Endothelial cell of hepatic sinusoid (primary cell): ENCODE data around the gene THRAP3.
"Not testable (repeated sequence)": the region's sequence is repeated elsewhere in the genome, so short reads cannot be mapped to it uniquely, and the experiment has no call there.

Source experiments
- in situ Hi-C: cut with HindIII; loops from 2 replicates; pipeline ENCODE4 v1.10.0; 2017; ENCODE audit warnings: low sequenced_read_pairs

THRAP3 gene

DNA sequence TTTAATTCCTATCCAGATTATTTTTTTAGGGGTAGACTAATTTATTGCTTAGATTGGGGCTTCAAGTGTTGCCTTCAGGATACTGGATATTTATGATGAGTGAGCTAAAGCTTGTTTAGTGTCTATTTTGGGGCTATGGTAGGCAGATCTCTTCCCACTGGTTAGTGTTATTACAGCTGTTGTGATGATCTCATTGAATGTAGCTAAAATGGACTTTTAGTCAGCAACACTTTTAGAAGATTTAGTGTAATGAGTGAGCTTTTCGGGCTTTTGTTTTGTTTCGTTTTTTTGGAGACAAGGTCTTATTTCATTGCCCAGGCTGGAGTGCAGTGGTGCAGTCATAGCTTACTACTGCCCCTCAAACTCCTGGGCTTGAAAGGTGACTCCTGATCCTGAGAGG is 14.2 kb downstream of the THRAP3 start:
- in situ Hi-C loops = no loop called here

DNA sequence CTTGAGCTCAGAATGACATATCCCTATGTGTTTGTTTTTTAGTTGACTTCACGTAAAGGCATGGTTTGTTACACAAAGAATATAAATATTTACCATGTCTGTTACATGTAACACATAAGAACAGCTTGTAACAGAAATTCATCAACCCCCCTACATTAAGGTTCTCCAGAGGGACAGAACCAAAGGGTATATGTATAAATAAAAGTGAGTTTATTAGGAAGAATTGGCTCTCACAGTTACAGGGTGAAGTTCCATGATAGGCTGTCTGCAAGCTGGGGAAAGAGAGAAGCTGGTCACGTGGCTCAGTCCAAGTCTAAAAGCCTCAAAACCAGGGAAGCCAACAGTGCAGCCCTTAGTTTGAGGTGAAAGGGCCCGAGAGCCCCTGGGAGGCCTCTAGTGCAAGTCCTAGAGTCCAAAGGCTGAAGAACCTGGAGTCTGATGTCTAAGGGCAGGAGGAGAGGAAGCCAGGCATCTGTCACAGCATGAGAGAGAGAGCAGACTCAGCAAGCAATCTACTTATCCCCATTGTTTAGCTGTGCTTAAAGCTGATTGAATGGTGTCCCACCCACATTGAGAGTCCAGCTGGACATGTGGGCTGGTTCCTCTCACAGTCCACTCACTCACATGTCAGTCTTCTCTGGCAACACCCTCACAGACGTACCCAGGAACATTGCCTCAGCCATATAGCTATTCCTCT is 15.8 kb downstream of the THRAP3 start:
- in situ Hi-C loops = loop anchor here (5.0 kb wide), 1 partner anchor 57 kb away; no protein-coding TSS in a partner anchor

- in situ Hi-C loops = no loop called here
Observed at GRCh38 chr1:36247538-36247937, 23.3 kb downstream of the THRAP3 start.

- in situ Hi-C loops = no loop called here
Observed at GRCh38 chr1:36248250-36248894, 24.1 kb downstream of the THRAP3 start.

DNA sequence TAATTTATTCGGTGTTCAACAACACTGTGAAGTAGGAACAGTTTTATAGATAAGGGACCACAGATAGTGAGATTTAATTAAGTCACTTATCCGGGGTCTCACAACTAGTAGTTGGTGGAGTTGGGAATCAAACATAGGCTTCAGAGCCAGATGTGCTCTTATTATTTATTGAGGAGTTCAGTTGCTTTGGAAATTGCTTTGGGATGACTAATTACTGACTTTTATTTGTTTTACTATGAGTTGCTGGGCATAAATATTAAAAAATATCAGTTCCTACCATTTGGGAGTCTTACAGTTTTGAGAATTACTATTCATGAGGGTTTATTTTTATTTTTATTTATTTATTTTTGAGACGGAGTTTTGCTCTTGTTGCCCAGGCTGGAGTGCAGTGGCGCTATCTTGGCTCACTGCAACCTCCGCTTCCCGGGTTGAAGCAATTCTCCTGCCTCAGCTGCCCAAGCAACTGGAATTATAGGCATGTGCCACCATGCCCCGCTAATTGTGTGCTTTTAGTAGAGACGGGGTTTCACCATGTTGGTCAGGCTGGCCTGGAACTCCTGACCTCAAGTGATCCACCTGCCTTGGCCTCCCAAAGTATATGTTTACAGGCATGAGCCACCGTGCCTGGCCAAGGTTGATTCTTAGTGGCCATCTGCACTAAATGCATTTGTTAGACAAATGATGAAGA is 27.7 kb downstream of the THRAP3 start:
- in situ Hi-C loops = no loop called here

DNA sequence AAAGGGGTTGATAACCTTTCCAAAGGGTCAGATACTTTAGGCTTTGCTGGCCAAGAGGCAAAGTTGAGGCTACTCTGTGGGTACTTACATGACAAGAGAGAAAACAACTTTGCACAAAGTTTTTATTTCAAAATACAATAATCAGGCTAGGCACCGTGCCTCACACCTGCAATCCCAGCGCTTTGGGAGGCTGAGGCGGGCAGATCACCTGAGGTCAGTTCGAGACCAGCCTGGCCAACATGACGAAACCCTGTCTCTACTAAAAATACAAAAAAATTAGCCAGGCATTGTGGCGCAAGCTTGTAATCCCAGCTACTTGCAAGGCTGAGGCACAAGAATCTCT is 28.2 kb downstream of the THRAP3 start:
- in situ Hi-C loops = not testable (repeated sequence)

DNA sequence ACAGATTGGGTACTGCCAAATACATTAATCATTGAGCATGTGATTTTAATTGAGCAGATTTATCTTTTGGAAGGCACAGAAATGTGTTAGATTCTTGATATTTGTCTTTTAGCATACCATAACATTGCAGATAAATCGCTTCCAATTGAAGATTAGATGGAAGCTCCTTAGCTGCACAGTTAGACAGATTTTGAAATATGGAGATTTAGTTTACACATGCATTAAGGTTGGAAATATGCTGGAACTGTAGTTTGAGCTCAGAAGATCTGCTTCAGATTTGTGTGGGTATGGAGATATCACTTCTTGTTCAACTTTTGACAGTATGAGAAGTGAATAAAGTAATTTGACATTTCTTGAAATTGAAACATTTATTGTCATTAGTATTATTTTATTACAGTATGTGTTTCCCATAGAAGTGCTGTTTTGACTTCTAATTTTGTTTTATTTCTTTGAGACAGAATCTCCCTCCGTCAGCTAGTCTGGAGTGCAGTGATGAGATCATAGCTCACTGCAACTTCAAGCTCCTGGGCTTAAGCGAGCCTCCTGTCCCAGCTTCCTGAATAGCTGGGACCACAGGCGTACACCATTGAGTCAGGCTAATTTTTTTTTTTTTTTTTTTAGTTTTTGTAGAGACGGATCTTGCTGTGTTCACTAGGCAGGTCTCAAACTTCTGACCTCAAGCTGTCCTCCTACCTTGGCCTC is 29.1 kb downstream of the THRAP3 start:
- in situ Hi-C loops = no loop called here

- in situ Hi-C loops = no loop called here
Observed at GRCh38 chr1:36256558-36257374, 32.5 kb downstream of the THRAP3 start.

DNA sequence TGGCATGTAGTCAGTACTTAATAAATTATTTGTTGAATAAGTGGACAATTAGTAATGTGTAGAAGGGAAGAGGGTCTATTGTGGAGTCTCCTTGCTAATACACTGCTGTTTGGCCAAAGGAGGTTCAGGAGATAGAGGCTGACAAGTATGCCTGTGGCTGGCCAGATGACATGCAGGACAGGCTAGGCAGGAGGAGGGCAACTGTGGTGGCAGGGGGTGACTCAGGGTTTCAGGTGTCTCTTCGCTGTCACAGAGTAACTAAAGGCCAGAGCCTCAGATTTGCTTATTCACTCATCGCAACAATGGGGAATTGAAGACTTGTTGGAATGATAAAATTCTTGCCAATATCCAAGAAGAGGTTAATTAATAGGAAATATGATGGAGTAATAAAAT is 33.1 kb downstream of the THRAP3 start:
- in situ Hi-C loops = no loop called here

- in situ Hi-C loops = no loop called here
Observed at GRCh38 chr1:36258960-36259344, 34.7 kb downstream of the THRAP3 start.

DNA sequence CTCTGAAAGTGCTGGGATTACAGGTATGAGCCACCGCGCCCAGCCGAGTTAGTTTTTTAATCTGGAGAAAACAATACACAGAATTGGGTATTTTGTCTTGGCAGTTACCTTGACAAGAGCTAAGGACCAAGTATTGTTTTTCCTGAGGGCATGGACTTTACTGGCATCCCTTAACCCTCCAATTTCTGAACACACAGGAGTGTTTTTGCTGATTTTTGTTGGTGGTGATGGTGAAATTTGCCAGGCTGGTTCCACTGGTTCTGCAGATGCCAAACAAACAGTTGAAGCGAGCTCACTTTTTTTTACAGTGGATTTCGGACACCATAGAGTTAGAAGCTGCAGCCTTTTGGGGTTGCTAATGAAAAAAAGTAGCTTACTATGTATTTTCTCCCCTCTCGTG is 44.7 kb downstream of the THRAP3 start:
- in situ Hi-C loops = no loop called here

DNA sequence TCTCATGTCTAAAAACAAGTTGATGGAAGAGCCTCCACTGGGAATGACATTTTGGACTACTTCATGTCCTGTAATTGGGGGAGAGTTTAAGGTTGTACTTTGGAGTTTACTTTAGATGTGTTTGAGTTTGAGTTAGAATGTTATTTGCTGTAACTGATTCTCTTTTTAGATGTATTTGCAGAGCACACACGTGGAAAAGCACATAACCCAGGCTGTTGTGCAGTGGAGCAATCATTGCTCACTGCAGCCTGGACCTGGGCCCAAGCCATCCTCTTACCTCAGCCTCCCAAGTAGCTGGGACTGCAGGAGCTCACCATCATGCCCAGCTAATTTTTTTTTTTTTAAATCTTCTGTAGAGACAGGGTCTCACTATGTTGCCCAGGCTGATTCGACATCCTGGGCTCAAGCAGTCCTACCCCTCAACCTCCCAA is 45.2 kb downstream of the THRAP3 start:
- in situ Hi-C loops = no loop called here

DNA sequence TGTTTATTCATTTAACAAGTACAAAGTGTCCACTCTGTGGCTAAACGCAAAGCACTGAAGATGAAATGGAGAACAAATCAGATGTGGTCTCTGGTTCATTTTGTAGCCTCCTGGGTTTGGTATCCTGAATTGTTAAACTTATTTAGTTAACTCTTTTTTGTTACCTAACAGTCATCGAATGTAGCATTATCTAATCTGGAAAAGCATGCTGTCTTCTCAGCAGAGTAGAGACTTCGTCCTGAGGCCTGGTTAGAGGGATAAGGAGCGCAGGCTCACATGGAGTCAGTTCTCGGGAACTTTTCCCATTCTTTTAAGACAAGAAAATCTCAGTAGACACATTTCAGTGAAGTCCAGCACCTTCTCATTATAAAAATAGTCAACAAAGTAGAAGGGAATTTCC is 48.8 kb downstream of the THRAP3 start:
- in situ Hi-C loops = no loop called here

DNA sequence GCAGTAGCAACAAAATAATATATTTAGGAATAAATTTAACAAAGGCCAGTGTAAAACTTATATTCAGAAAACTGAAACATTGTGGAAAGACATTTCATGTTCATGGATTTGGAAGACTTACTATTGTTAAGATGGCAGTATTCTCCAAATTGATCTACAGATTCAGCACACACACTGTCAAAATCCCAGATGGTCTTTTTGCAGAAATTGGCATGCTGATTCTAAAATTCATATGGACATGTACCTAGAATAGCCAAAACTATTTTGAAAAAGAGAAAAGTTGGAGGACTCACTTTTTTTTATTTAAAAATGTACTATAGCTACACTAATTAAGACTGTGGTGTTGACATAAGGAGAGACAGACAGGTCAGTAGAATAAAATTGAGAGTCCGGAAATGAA is 50.0 kb downstream of the THRAP3 start:
- in situ Hi-C loops = no loop called here

DNA sequence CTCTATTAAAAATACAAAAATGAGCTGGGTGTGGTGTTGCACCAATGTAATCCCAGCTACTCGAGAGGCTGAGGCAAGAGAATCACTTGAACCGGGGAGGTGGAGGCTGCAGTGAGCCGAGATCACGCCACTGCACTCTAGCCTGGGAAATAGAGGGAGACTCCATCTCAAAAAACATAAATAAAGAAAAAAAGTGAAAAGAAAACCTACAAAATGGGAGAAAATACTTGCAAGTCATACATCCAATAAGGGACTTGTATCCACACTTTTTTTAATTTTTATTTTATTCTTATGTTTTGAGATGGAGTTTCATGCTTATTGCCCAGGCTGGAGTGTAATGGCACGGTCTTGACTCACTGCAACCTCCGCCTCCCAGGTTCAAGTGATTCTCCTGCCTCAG is 52.4 kb downstream of the THRAP3 start:
- in situ Hi-C loops = no loop called here

DNA sequence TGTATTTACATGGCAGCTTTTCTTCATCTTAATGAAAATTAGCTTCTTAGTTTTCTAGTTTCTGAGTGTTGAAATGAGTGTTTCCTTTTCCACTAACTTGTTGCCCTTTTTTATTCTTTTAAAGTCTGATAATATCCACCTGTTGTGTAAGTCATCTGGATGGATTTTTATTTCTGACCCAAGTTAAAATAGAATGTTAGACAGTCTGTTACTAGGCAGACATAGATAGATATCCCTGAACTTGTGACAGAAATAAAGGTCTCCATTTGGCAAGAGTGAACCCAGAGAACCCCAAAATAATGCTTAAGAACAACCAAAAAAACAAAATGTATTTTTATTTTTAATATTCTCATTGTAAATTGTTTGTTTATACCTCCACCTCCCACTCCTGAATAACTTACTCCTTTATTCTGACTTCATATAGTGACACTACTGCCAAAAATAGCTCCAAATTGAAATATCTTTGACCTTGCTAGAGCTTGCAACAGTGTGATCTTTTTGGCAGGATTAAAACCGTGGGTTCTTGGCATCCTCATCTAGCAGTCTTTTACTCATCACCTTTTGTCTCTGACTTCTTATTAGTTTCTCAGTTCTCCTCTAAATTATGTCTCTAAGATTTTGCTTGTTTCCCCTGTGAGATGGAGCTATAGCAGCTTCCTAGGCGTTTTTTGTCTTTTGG is 55.0 kb downstream of the THRAP3 start:
- in situ Hi-C loops = no loop called here

GRCh38 chr1:36279789-36280296 is 55.6 kb downstream of the THRAP3 start:
- in situ Hi-C loops = loop anchor here (5.0 kb wide), 1 partner anchor 163 kb away; no protein-coding TSS in a partner anchor

DNA sequence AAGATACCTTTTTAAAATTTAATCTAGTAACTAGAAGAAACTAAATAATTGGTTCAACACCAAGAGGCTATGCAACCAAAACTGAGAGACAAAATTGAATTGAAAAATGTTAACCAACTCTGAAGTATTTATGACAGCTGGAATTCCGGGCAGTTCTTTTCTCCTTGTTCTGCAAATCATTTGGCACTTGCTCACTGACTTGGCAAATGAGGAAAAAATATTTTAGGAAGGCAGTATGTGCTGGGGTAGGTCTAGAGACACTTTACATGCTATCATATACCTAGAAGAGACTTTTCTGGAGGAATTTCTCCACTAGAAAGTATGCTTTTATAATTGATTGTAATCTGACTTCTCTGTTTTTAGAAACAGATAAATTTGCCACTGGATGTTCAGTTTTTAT is 59.8 kb downstream of the THRAP3 start:
- in situ Hi-C loops = loop anchor here (5.0 kb wide), 1 partner anchor 167 kb away; no protein-coding TSS in a partner anchor

GRCh38 chr1:36284517-36284916 is 60.3 kb downstream of the THRAP3 start:
- in situ Hi-C loops = loop anchor here (5.0 kb wide), 1 partner anchor 167 kb away; no protein-coding TSS in a partner anchor
